GM12872 (cell line): ENCODE data around the gene THOC5.

Source experiments
- CTCF ChIP-seq: IDR thresholded peaks from 3 replicates; pipeline ENCODE4 v1.5.1; 2011; ENCODE audit warnings: low read depth, mild to moderate bottlenecking, low read length, moderate library complexity; ENCODE audit not compliant: insufficient read depth

Gene THOC5

DNA sequence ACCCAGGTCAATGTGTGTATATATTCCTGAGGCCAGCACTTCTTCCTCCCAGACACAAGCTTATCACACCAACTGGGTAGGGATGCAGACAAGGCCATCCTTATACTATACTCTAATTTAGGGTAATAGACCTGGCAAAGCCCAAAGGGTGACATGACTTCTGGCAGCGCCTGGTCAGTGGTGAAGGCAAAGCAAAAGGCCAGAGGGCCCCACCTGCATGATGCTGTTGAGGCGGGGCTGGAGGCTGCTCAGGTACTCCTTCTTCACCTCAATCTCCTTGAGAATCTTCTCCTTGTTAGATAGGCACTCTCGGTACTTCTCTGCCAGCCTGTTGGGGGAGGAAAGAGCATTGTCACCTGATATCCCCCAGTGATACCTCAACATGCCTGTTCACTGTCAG lies 17.1 kb downstream of the THOC5 start:
- TF ChIP-seq CTCF = no peak

DNA sequence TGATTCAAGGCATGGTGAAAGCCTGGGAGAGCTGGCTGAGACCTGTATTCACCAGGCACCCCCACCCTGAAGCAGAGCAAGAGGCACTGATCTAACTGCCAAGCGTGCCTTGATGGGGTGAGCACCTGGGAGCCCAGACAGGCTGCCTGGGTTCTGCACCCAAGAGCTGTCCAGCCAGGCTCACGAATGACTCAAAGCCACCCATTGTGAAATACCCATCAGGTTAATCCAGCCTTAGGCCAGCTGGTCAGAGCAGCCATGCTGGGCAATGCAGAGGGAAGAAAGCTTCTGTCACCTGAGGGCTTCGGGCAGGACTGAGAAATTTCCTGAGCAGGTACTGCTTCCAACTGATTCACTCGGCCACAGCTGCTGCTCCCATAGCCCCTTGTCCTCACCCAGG lies 22.1 kb downstream of the THOC5 start:
- no peak for TF ChIP-seq CTCF

DNA sequence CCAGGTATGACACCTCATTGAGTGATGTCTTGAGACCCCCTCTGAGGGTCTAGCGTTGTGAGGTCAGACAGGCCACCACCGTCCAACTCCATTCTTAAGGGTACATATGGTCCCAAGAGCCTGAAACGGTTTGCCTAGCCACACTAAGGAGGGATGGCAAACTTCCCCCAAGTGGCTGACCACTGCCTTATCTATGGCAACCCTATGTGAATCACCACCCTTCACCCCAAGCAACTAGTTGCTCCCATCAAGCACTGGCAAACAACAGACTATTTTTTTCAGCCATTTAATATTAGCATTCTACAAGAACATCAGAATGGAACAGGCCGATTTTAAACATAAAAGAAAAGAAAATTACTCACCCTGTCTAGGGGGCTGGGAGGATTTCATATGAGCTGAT lies 22.8 kb downstream of the THOC5 start:
- TF ChIP-seq CTCF = no peak

DNA sequence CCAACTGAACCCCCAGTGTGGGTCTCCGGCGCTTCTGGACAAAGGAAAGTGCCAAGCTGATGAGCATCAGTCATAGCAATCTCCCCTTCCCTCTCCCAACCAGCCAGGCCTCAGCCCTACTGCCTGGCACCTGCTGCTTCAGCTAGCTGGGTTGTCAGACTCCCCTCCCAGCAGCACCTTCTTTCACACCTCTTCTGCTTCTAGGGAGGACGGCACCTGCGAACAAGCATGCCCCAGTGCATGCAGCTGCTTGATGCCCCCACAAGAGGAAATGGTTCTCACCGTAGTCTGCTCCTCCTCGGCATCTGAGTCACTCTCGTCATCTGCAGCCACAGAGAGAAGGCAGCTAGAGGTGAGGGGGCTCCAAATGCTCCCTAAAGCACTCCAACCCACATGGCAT lies 25.4 kb downstream of the THOC5 start:
- no peak for TF ChIP-seq CTCF

DNA sequence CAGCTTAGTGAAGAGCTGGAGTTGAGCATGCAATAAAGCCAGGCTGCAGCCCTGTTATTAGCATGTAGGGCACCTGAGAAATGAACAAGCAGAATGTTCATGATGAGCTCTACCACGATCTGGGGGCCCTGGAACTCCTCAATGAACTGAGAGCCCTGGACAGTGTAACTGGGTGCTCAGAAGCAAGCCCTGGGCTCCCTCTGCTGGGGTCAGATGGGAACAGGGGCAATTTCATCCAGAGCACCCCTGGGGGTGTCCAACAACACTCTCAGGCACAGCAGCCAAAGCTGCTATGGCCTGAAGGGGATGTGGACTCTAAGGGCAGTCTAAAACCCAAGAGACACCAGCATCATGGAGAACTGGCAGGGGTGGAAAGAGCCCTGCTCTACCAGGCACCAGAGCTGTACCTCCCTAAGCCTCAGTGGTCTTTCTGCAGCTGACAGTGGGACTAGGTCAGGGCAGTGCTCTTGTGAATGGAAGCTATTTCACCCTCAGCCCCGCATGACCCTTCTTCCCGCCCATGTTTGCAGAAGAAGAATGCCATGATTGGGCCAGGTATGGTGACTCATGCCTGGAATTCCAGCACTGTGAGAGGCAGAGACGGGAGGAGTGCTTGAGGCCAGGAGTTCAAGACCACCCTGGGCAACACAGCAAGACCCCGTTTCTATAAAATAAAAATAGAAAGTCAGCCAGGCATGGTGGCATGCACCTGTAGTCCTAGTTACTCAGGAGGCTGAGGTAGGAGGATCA lies 28.9 kb downstream of the THOC5 start:
- peak; percentile 66 for TF ChIP-seq CTCF

DNA sequence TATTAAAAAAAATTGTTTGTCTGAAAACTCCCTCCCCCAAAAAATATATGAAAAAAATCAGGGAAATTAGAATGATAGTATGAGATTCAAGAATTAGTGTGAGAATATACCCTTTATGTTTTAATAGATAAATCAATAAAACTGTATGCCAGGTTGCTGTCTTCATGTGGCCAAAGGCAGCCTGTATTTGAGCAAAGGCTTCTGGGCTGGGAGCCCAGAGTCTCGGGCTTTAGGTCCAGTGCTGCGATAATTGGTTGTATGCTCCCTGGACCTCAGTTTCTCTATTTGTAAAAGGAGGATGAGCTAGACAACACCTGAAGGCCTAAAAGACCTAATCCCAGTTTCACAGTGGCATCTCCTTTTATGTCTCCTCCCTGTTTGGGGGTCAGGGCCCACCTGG lies 29.8 kb downstream of the THOC5 start:
- no peak for TF ChIP-seq CTCF

DNA sequence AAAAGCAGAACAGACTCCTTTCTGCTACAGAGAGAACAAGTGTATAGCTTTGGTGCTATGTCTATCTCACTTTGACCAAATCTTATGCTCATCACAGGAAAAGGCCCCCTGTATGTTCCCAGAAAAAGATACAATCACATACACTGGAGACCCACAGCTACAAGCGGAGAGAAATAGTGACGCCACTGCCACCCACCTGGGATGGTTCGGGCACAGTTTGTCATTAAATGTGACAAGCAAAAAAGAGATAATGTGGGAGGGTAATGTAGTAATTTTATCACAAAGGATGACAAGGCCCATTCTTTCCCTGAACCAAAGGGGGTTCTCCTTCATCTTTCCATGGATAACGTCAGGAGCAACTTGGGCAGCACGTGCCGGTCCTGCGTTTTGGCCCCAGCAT lies 32.0 kb downstream of the THOC5 start:
- no peak for TF ChIP-seq CTCF
